HEK293 (cell line): Measurements from ENCODE around the gene NAV1.
A peak's percentile ranks its signal among the peaks of the same experiment; 100 is the strongest.

Experiments
- CTCF ChIA-PET: fragments of 350-600 bp; formaldehyde crosslinking; extraction: SDS; loops from one replicate; lab custom pipeline; 2021; ENCODE audit warnings: antibody characterized with exemption; lab: Yijun Ruan, JAX
- POLR2A ChIA-PET: fragments of 300-600 bp; formaldehyde crosslinking; extraction: SDS; loops from one replicate; lab custom pipeline; 2020; ENCODE audit warnings: antibody characterized with exemption, inconsistent platforms; lab: Yijun Ruan, JAX
- H3K27ac ChIP-seq: fragments of 200-500 bp; sonication (Bioruptor generic); 2 replicates; pipeline ENCODE4 v1.5.1; 2014; ENCODE audit warnings: low read depth, low read length, control low read depth, inconsistent platforms; ENCODE audit errors: extremely low read depth
- H3K36me3 ChIP-seq, 2 experiments: fragments of 200-500 bp in 1 of 2; sonication (Bioruptor generic) in 1 of 2; 1 replicate in 1 of 2; 2 replicates in 1 of 2; pipeline ENCODE4 v1.5.1; 2014 to 2017; ENCODE audit warnings: inconsistent platforms in 2 of 2, low read length in 2 of 2; ENCODE audit not compliant: control insufficient read depth in 2 of 2, insufficient read depth in 1 of 2
- H3K4me1 ChIP-seq: fragments of 200-500 bp; sonication (Bioruptor generic); 2 replicates; pipeline ENCODE4 v1.5.1; 2014; ENCODE audit warnings: mild to moderate bottlenecking, low read length, inconsistent platforms; ENCODE audit not compliant: control insufficient read depth, insufficient read depth
- H3K4me3 ChIP-seq: 2 replicates; pipeline ENCODE4 v1.5.1; 2011; ENCODE audit warnings: low read depth, mild to moderate bottlenecking, control low read depth, low read length, moderate library complexity
- H3K9me3 ChIP-seq: fragments of 200-500 bp; sonication (Bioruptor generic); 2 replicates; pipeline ENCODE4 v1.5.1; 2014; ENCODE audit warnings: low read depth, low read length, inconsistent platforms; ENCODE audit not compliant: control insufficient read depth, insufficient read depth
- ATF2 ChIP-seq: fragments of 450-650 bp; formaldehyde crosslinking; IDR thresholded peaks from 2 replicates; pipeline ENCODE4 v1.5.1; 2016; ENCODE audit warnings: missing biosample characterization, missing genetic modification characterization, low read depth
- BCL11A ChIP-seq: fragments of 450-650 bp; formaldehyde crosslinking; IDR thresholded peaks from 2 replicates; pipeline ENCODE4 v1.5.1; 2016; ENCODE audit warnings: low read depth, missing biosample characterization, missing genetic modification characterization
- GLIS1 ChIP-seq: fragments of 450-650 bp; formaldehyde crosslinking; IDR thresholded peaks from 2 replicates; pipeline ENCODE4 v1.5.1; 2016; ENCODE audit warnings: missing biosample characterization, missing genetic modification characterization
- GLIS2 ChIP-seq: fragments of 450-650 bp; formaldehyde crosslinking; IDR thresholded peaks from 2 replicates; pipeline ENCODE4 v1.5.1; 2016; ENCODE audit warnings: missing biosample characterization, missing genetic modification characterization
- ZFP3 ChIP-seq: fragments of 450-650 bp; formaldehyde crosslinking; IDR thresholded peaks from 2 replicates; pipeline ENCODE4 v1.5.1; 2016; ENCODE audit warnings: low read depth, missing biosample characterization, missing genetic modification characterization
- ZNF114 ChIP-seq: fragments of 450-650 bp; formaldehyde crosslinking; IDR thresholded peaks from 2 replicates; pipeline ENCODE4 v1.5.0; 2017; ENCODE audit warnings: missing biosample characterization, missing genetic modification characterization
- ZNF16 ChIP-seq: fragments of 450-650 bp; formaldehyde crosslinking; IDR thresholded peaks from 2 replicates; pipeline ENCODE4 v1.5.1; 2016; ENCODE audit warnings: low read depth, missing biosample characterization, missing genetic modification characterization
- ZNF214 ChIP-seq: fragments of 450-650 bp; formaldehyde crosslinking; IDR thresholded peaks from 2 replicates; pipeline ENCODE4 v1.5.1; 2017; ENCODE audit warnings: missing biosample characterization, mild to moderate bottlenecking, missing genetic modification characterization, borderline replicate concordance
- ZNF223 ChIP-seq: fragments of 450-650 bp; formaldehyde crosslinking; IDR thresholded peaks from 2 replicates; pipeline ENCODE4 v1.5.1; 2016; ENCODE audit warnings: missing biosample characterization, missing genetic modification characterization
- ZNF266 ChIP-seq: fragments of 450-650 bp; formaldehyde crosslinking; IDR thresholded peaks from 2 replicates; pipeline ENCODE4 v1.5.1; 2016; ENCODE audit warnings: missing biosample characterization, missing genetic modification characterization, low read depth
- ZNF404 ChIP-seq: fragments of 450-650 bp; formaldehyde crosslinking; IDR thresholded peaks from 2 replicates; pipeline ENCODE4 v1.5.1; 2017; ENCODE audit warnings: missing biosample characterization, missing genetic modification characterization
- ZNF416 ChIP-seq: fragments of 450-650 bp; formaldehyde crosslinking; IDR thresholded peaks from 2 replicates; pipeline ENCODE4 v1.5.1; 2016; ENCODE audit warnings: missing biosample characterization, missing genetic modification characterization
- ZNF600 ChIP-seq: fragments of 450-650 bp; formaldehyde crosslinking; IDR thresholded peaks from 2 replicates; pipeline ENCODE4 v1.5.1; 2016; ENCODE audit warnings: missing biosample characterization, missing genetic modification characterization
- ZNF629 ChIP-seq: fragments of 450-650 bp; formaldehyde crosslinking; IDR thresholded peaks from 2 replicates; pipeline ENCODE4 v1.5.1; 2017; ENCODE audit warnings: missing biosample characterization, missing genetic modification characterization
- ZNF664 ChIP-seq: fragments of 450-650 bp; formaldehyde crosslinking; IDR thresholded peaks from 2 replicates; pipeline ENCODE4 v1.5.1; 2016; ENCODE audit warnings: missing biosample characterization, missing genetic modification characterization
- ZNF677 ChIP-seq: fragments of 450-650 bp; IDR thresholded peaks from 2 replicates; pipeline ENCODE4 v1.5.0; 2018; ENCODE audit warnings: missing biosample characterization, mild to moderate bottlenecking, missing genetic modification characterization, moderate library complexity
- ZNF792 ChIP-seq: fragments of 450-650 bp; formaldehyde crosslinking; IDR thresholded peaks from 2 replicates; pipeline ENCODE4 v1.5.1; 2016; ENCODE audit warnings: missing biosample characterization, missing genetic modification characterization
- ZXDB ChIP-seq: fragments of 450-650 bp; formaldehyde crosslinking; IDR thresholded peaks from 2 replicates; pipeline ENCODE4 v1.5.1; 2016; ENCODE audit warnings: missing biosample characterization, missing genetic modification characterization
- TF ChIP-seq, protein P1 (sequence below): fragments of 450-650 bp; formaldehyde crosslinking; IDR thresholded peaks from 2 replicates; pipeline ENCODE4 v1.5.0; 2017; ENCODE audit warnings: missing biosample characterization, missing genetic modification characterization, borderline replicate concordance
- TF ChIP-seq, protein P2 (sequence below): fragments of 450-650 bp; formaldehyde crosslinking; IDR thresholded peaks from 2 replicates; pipeline ENCODE4 v1.5.1; 2017; ENCODE audit warnings: missing biosample characterization, missing genetic modification characterization

Gene NAV1

DNA sequence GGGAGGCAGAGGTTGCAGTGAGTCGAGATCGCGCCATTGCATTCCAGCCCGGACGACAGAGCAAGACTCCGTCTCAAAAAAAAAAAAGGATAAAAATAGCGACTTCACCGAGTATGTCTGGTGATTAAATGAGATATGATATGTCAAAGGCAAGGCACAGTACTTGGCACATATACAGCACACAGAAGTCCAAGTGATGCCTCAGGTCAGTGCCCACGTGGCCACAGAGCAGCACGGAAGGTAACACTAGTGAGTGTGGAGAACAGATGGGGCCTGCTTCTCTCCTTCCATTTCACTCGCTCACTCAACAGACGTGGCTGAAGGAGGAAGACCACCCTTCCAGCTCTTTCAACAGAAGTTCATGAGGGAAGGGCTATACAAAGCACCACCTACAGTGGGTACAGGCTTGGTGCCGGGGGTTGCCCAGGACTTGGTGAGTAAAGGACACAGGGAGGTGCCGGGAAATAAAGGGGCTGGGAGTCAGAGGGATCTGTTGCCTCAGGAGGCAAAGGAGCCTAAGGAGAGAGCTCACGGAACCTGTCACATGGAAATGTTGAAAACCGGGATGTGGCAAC, 40.9 kb upstream of the NAV1 start:
- Histone ChIP-seq H3K27ac (no peak overlapping the region), H3K4me1 (no peaks in the 10 kb centered on the region; the same call in 1 of the 2 replicates), H3K36me3 (no peaks in the 10 kb centered on the region), H3K9me3 (no peaks in the 10 kb centered on the region), H3K4me3 (no peak overlapping the region)
- TF ChIP-seq, protein P1, sequence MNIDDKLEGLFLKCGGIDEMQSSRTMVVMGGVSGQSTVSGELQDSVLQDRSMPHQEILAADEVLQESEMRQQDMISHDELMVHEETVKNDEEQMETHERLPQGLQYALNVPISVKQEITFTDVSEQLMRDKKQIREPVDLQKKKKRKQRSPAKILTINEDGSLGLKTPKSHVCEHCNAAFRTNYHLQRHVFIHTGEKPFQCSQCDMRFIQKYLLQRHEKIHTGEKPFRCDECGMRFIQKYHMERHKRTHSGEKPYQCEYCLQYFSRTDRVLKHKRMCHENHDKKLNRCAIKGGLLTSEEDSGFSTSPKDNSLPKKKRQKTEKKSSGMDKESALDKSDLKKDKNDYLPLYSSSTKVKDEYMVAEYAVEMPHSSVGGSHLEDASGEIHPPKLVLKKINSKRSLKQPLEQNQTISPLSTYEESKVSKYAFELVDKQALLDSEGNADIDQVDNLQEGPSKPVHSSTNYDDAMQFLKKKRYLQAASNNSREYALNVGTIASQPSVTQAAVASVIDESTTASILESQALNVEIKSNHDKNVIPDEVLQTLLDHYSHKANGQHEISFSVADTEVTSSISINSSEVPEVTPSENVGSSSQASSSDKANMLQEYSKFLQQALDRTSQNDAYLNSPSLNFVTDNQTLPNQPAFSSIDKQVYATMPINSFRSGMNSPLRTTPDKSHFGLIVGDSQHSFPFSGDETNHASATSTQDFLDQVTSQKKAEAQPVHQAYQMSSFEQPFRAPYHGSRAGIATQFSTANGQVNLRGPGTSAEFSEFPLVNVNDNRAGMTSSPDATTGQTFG (tag by site-specific recombination) = no peak
- peak; percentile 86 for TF ChIP-seq ZNF664 (tag by site-specific recombination)
- ChIA-PET CTCF (interaction anchor here (0.9 to 4.8 kb wide), 3 partner anchors 10 to 16 kb away, joined by 5 to 38 read pairs (median 21); no protein-coding TSS in a partner anchor), POLR2A (interaction anchor here (0.6 to 1.1 kb wide), 3 partner anchors 9 to 50 kb away, joined by 3 to 4 read pairs (median 3); partner anchors contain the start of gene CSRP1)

DNA sequence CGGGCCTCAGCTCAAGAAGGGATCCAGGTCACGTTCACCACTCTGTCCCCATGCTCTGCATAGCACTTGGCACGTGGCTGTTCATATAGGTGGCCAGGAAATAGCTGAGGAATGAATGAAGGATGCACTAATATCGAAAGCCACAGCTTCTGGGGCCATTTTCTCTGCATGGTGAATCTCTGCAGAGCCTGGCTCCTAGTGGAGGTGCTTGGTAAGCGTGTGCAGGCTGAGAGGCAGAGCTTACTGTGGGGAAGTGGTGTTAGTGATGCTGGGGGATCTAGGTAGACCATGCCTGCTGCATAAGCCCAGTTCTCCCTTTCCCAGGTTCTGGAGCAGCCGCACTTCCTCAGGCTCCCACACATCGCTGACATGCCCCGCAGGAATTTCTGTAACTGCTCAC, 40.3 kb upstream of the NAV1 start:
- no peaks in the 10 kb centered on the region; the same call in none of the 2 replicates for H3K4me1 ChIP-seq
- no peak overlapping the region for H3K4me3 ChIP-seq
- no peak for TF ChIP-seq ATF2 (tag by site-specific recombination)
- TF ChIP-seq ZNF404 = no peak
- TF ChIP-seq ZNF677 (tag by site-specific recombination) = no peak
- TF ChIP-seq ZFP3 (tag by site-specific recombination) = no peak
- no peak for TF ChIP-seq ZNF223 (tag by site-specific recombination)
- no peak for TF ChIP-seq ZNF600 (tag by site-specific recombination)
- TF ChIP-seq ZNF16 (tag by site-specific recombination) = no peak
- TF ChIP-seq ZNF416 (tag by site-specific recombination) = no peak
- TF ChIP-seq BCL11A (tag by site-specific recombination) = no peak
- TF ChIP-seq ZNF214 (tag by site-specific recombination) = no peak
- TF ChIP-seq ZXDB (tag by site-specific recombination) = no peak
- no peak for TF ChIP-seq GLIS2 (tag by site-specific recombination)
- TF ChIP-seq ZNF266 = no peak
- TF ChIP-seq, protein P1 (tag by site-specific recombination) = no peak
- TF ChIP-seq ZNF792 (tag by site-specific recombination) = no peak
- TF ChIP-seq ZNF114 (tag by site-specific recombination) = no peak
- TF ChIP-seq ZNF629 (tag by site-specific recombination) = no peak
- TF ChIP-seq, protein P2, sequence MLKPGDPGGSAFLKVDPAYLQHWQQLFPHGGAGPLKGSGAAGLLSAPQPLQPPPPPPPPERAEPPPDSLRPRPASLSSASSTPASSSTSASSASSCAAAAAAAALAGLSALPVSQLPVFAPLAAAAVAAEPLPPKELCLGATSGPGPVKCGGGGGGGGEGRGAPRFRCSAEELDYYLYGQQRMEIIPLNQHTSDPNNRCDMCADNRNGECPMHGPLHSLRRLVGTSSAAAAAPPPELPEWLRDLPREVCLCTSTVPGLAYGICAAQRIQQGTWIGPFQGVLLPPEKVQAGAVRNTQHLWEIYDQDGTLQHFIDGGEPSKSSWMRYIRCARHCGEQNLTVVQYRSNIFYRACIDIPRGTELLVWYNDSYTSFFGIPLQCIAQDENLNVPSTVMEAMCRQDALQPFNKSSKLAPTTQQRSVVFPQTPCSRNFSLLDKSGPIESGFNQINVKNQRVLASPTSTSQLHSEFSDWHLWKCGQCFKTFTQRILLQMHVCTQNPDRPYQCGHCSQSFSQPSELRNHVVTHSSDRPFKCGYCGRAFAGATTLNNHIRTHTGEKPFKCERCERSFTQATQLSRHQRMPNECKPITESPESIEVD (tag by site-specific recombination) = no peak
- no peak for TF ChIP-seq GLIS1 (tag by site-specific recombination)
- H3K9me3 ChIP-seq = no peaks in the 10 kb centered on the region
- H3K36me3 ChIP-seq = no peaks in the 10 kb centered on the region
- ChIA-PET CTCF (interaction anchor here (1.1 to 4.8 kb wide), 4 partner anchors 14 to 50 kb away, joined by 3 to 38 read pairs (median 13); no protein-coding TSS in a partner anchor), POLR2A (interaction anchor here (0.6 to 1.0 kb wide), 4 partner anchors 9 to 50 kb away, joined by 3 to 4 read pairs (median 3); no protein-coding TSS in a partner anchor)
- H3K27ac ChIP-seq = no peak overlapping the region
